Adrenal gland (tissue), 5 donors: ENCODE data around the gene PDLIM4.

Source experiments
- CTCF ChIP-seq, 6 experiments: fragments of 450-650 bp in 4 of 6; fragments of 200-600 bp in 2 of 6; sonication (generic) in 1 of 6; IDR thresholded peaks; 1 replicate in 5 of 6; 2 replicates in 1 of 6; pipeline versions ENCODE4 v1.5.1 to v1.8.0; 2016 to 2021; ENCODE audit warnings: antibody characterized with exemption in 6 of 6, mild to moderate bottlenecking in 2 of 6, moderate library complexity in 1 of 6
- POLR2A ChIP-seq, 2 donors: fragments of 450-650 bp; IDR thresholded peaks; one replicate each; pipeline ENCODE4 v1.6.1; 2017; ENCODE audit warnings: antibody characterized with exemption in 2 of 2, mild to moderate bottlenecking in 2 of 2, moderate library complexity in 1 of 2
- donor health status: DM: no; HTN: no; CAD: no.

GRCh38 chr5:132271251-132272246 is 14.1 kb downstream of the PDLIM4 start:
- TF ChIP-seq CTCF (IDR thresholded peaks at IDR 0.05) = no peak
- no peak for TF ChIP-seq POLR2A (IDR thresholded peaks at IDR 0.05)
